GM12873 (cell line): Measurements from ENCODE around the gene FCHSD2.

Experiments used
- TF ChIP-seq, protein P1 (sequence below): IDR thresholded peaks from 2 replicates; pipeline ENCODE4 v1.5.1; 2012; ENCODE audit warnings: low read depth, mild to moderate bottlenecking, moderate library complexity, low read length, control low read depth; ENCODE audit not compliant: insufficient read depth; ENCODE audit errors: missing control alignments

Gene FCHSD2

DNA sequence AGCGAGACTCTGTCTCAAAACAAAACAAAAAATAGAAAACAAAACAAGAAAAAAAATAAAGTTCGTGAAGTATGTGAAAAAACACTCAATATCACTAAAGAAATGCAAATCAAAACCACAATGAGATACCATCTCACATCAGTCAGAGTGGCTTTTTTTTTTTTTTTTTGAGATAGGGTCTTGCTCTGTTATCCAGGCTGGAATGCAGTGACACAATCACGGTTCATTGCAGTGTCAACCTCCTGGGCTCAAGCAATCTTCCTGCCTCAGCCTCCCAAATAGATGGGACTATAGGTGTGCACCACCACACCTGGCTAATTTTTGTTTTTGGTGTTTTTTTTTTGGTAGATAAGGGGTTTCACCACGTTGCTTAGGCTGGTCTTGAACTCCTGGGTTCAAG, 290.4 kb downstream of the FCHSD2 start:
- TF ChIP-seq, protein P1, sequence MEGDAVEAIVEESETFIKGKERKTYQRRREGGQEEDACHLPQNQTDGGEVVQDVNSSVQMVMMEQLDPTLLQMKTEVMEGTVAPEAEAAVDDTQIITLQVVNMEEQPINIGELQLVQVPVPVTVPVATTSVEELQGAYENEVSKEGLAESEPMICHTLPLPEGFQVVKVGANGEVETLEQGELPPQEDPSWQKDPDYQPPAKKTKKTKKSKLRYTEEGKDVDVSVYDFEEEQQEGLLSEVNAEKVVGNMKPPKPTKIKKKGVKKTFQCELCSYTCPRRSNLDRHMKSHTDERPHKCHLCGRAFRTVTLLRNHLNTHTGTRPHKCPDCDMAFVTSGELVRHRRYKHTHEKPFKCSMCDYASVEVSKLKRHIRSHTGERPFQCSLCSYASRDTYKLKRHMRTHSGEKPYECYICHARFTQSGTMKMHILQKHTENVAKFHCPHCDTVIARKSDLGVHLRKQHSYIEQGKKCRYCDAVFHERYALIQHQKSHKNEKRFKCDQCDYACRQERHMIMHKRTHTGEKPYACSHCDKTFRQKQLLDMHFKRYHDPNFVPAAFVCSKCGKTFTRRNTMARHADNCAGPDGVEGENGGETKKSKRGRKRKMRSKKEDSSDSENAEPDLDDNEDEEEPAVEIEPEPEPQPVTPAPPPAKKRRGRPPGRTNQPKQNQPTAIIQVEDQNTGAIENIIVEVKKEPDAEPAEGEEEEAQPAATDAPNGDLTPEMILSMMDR = no peak

DNA sequence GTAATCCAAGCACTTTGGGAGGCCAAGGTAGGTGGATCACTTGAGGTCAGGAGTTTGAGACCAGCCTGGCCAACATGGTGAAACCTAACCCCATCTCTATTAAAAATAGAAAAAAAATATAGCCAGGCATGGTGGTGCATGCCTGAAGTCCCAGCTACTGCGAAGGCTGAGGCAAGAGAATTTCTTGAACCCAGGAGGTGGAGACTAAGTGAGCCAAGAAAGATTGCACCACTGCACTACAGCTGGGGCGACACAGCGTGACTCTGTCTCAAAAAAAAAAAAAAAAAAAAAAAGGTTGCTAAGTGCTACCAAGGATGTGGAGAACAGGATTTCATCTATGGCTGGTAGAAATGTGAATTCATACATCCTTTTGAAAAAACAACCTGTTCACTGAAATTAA, 291.3 kb downstream of the FCHSD2 start:
- TF ChIP-seq, protein P1 = no peak

DNA sequence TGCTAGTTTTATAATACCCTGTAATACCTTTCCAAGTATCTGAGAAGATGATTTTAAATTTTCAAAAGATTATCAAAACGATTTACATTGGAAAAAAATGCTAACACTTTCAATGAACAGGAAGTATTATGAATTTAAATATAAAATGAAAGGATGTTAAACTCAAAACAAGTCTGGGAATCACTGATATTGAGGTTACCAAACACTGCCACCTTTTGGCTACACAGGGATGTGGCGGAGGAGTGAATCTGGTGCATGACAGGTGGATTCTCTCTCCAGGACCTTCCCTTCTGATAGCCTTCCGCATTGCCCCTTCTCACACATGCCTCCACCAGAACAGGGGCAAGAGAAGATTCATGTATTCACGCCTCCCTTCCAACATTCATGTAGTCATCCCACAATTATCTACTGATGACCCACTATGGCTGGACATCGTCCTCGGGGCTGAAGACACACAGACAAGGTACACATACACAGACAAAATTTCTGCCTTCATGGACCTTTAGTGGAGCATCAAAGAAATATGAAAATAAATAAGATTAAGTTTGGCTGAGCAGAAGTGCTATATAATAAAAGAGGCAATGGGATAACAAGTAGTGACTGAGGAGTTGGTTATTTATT, 293.2 kb downstream of the FCHSD2 start:
- TF ChIP-seq, protein P1 = peak; percentile 65

DNA sequence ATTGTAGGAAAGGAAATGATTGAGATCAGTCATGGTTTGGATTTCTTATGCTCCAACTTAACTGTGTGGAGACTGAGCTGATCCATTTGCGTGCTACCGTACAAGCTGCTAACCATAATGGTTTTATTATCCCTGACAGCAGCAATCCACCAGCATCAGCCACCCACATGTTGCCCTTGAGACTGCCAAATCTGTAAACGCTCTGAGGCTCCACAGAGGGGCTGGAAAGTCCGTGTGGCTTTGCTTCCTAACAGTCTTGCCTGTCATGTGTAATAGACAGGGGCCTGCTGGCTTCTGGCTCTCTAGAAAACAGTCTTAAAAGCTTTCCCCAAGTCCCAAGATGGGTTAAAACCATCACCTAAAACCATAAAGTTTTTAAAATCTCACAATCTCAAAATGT, 297.8 kb downstream of the FCHSD2 start:
- TF ChIP-seq, protein P1 = no peak

DNA sequence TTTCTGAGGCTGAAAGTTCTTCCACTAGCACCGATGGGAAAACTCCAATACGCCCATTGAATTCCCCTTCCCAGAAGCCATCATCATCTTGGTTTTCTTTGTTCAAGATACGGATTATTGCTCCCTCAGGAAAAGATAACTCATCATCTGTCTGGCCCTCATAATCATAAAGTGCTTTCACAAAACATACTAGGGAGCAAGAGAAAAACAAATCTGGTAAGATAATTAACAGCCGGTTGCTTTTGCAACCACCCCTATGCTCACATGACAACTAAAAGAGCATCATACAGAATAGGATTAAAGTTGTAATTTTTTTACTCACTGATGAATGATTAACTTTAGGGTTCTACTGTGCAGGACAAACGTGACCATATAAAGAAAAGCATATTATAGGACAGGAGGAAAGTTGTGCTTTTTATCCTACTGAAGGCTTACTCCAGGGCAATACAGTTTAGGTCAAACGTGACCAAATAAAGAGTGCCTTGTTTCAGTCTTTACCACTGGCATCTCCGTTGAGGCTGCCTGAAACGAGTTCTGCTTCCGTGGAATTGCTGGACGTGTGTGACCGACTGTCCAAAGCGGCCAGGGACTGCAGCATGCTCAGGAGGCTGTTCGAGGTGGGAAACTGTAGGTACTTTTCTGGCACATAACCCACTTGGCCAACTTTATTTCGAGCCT, 299.3 kb downstream of the FCHSD2 start:
- TF ChIP-seq, protein P1 = no peak

DNA sequence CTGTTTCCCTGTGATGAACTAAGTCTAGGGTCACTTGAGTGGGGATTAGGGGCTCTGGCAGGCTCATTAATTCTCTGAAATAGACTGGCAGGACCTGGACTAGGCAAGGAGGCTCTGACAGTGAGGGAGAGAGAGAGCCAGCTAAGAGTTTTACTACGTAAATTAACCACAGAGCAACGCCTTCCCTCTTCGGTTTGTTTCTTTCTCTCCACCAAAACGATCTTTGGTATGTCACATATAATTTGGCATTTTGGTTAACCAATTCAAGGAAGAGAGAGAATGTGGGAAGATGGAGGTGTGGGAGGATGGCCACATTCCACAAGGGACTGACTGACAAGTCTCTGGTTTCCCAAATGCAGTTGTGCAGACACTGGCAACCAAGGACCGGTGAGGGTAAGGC, 300.0 kb downstream of the FCHSD2 start:
- TF ChIP-seq, protein P1 = no peak

DNA sequence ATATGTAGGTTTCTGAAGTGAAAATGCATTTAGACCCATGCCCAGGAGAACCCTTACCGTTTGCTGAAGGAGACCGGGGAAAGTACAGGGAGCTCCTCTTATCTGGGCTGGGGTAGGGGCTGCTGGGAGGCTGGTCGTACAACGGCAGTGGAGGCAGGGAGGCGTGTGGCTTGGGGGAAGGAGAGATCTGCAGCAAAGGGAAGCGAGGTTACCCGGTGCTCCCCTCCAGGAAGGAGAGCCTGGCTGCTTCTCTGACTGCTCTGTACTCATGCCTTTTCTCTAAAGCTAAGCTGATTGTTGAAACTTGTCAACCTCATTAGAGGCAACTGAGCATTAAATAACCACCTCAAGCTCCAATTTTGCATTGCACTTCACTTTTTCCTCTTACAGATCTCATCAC, 300.7 kb downstream of the FCHSD2 start:
- TF ChIP-seq, protein P1 = no peak
